Right atrium auricular region (tissue), 2 donors: ENCODE data around the gene ADPRS. TPM values are rescaled to one million over a fixed set of nuclear protein-coding genes. Genes with fewer than 3 reads are reported as not detected.

Experiments used
- DNase-seq: peaks from one replicate; pipeline ENCODE4 v3.0.0-alpha.2; 2019; ENCODE audit warnings: low spot score
- H3K27ac ChIP-seq, 2 donors: fragments of 200-600 bp; sonication (generic); 1 replicate in 1 of 2; 2 replicates in 1 of 2; pipeline ENCODE4 v1.5.1; 2016 to 2019
- H3K27me3 ChIP-seq, 2 donors: fragments of 200-600 bp; sonication (generic); one replicate each; pipeline versions ENCODE4 v1.5.1 to v1.6.0; 2017 to 2019
- H3K36me3 ChIP-seq: fragments of 200-600 bp; sonication (generic); one replicate; pipeline ENCODE4 v1.5.1; 2016
- H3K4me1 ChIP-seq, 2 donors: fragments of 200-600 bp; sonication (generic); one replicate each; pipeline versions ENCODE4 v1.5.1 to v1.6.0; 2017 to 2019
- H3K4me3 ChIP-seq, 2 donors: fragments of 200-600 bp; sonication (generic); 1 replicate in 1 of 2; 2 replicates in 1 of 2; pipeline ENCODE4 v1.5.1; 2017 to 2019; ENCODE audit warnings: mild to moderate bottlenecking in 1 of 2, moderate library complexity in 1 of 2
- H3K9me3 ChIP-seq, 2 donors: fragments of 200-600 bp; sonication (generic); one replicate each; pipeline ENCODE4 v1.5.1; 2019
- total RNA-seq, 2 donors: library from RNA; depleted of rRNA; stranded (reverse); fragments of >200 nt; gene quantifications; one replicate each; pipeline ENCODE4 v1.1.0, GENCODE V29; 2016
- TF ChIP-seq, protein P1 (sequence below), 2 donors: fragments of 200-600 bp; sonication (generic); IDR thresholded peaks; one replicate each; pipeline ENCODE4 v1.5.1; 2019; ENCODE audit warnings: antibody characterized with exemption in 2 of 2

ADPRS gene
- total RNA-seq, 2 donors from 2014 or later: 24.3 to 25.6 TPM

DNA sequence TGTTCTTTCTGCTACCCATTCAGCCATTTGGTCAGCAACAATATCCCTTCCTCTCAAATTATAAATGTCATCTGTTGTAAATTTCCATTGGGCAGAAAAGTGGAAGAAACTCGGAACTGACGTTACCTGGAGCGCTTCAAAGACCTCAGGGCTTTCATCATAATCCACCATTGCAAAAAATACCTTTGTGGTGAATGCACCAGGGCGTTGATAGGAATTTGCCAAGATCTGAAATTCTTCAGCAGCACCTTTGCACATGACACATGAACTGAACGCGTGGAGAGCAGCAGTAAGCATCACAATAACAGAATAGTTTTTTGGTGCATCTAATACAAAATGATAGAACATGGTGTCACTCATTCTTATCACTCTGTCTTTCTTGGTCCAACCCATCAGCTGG, 7.9 kb upstream of the ADPRS start:
- no peaks in the 10 kb centered on the region for H3K36me3 ChIP-seq
- H3K27me3 ChIP-seq: no peaks in the 10 kb centered on the region
- no peak overlapping the region for H3K27ac ChIP-seq
- TF ChIP-seq, protein P1, sequence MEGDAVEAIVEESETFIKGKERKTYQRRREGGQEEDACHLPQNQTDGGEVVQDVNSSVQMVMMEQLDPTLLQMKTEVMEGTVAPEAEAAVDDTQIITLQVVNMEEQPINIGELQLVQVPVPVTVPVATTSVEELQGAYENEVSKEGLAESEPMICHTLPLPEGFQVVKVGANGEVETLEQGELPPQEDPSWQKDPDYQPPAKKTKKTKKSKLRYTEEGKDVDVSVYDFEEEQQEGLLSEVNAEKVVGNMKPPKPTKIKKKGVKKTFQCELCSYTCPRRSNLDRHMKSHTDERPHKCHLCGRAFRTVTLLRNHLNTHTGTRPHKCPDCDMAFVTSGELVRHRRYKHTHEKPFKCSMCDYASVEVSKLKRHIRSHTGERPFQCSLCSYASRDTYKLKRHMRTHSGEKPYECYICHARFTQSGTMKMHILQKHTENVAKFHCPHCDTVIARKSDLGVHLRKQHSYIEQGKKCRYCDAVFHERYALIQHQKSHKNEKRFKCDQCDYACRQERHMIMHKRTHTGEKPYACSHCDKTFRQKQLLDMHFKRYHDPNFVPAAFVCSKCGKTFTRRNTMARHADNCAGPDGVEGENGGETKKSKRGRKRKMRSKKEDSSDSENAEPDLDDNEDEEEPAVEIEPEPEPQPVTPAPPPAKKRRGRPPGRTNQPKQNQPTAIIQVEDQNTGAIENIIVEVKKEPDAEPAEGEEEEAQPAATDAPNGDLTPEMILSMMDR (IDR thresholded peaks at IDR 0.05): no peak
- peaks cover 0 to 14% of the 10 kb centered on the region in 2 donors for H3K4me1 ChIP-seq
- no peak overlapping the region for H3K4me3 ChIP-seq
- no peak for DNase-seq
- H3K9me3 ChIP-seq: no peaks in the 10 kb centered on the region

DNA sequence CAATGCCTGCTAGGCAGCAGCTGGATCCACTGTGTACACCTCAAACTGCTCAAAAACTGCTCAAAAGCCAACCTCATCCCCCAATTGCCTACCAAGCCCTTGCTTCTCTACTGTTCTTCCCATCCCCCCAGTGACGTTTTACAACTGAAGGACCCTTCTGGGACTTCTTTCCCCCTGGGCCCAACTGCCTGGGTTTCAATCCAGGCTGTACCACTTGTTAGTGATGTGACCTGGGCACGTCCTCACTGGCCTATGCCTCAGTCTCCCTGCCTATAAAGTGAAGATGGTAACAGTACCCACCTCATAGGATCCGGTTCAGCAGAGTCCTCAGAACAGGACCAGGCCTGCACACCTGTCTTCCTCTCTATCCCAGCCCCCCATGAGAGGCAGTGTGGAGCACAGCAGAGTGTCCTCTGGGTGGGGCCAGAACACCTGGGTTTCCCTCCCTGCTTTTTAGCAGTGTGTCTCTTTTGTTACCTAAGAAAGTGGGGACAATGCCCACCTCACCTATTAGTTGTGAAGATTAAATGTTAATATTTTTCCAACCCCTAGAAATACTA, 6.7 kb upstream of the ADPRS start:
- TF ChIP-seq, protein P1 (IDR thresholded peaks at IDR 0.05): no peak
- Histone ChIP-seq H3K4me1 (peaks cover 0 to 14% of the 10 kb centered on the region in 2 donors), H3K4me3 (no peak overlapping the region), H3K9me3 (no peaks in the 10 kb centered on the region), H3K27ac (no peak overlapping the region), H3K36me3 (no peaks in the 10 kb centered on the region), H3K27me3 (no peaks in the 10 kb centered on the region)
- peak; percentile 54 for DNase-seq

DNA sequence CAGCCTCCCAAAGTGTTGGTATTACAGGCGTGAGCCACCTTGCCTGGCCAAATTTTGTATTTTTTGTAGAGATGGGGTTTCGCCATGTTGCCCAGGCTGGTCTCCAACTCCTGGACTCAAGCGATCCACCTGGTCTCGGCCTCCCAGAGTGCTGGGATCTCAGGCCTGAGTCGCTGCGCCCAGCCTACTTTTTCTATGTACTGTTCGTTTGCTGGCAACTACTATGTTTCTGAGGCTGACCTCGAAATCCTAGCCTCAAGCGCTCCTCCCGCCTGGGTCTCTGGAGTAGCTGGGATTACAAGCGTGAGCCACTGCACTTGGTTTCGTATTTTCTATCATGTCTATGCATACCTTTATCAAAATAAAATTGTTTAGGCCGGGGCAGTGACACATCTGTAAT, 5.5 kb upstream of the ADPRS start:
- Histone ChIP-seq H3K27me3 (no peaks in the 10 kb centered on the region), H3K9me3 (no peaks in the 10 kb centered on the region), H3K4me1 (peaks cover 0 to 18% of the 10 kb centered on the region in 2 donors), H3K4me3 (no peak overlapping the region), H3K27ac (no peak overlapping the region), H3K36me3 (no peaks in the 10 kb centered on the region)
- TF ChIP-seq, protein P1 (IDR thresholded peaks at IDR 0.05): no peak
- peak; percentile 52 for DNase-seq

DNA sequence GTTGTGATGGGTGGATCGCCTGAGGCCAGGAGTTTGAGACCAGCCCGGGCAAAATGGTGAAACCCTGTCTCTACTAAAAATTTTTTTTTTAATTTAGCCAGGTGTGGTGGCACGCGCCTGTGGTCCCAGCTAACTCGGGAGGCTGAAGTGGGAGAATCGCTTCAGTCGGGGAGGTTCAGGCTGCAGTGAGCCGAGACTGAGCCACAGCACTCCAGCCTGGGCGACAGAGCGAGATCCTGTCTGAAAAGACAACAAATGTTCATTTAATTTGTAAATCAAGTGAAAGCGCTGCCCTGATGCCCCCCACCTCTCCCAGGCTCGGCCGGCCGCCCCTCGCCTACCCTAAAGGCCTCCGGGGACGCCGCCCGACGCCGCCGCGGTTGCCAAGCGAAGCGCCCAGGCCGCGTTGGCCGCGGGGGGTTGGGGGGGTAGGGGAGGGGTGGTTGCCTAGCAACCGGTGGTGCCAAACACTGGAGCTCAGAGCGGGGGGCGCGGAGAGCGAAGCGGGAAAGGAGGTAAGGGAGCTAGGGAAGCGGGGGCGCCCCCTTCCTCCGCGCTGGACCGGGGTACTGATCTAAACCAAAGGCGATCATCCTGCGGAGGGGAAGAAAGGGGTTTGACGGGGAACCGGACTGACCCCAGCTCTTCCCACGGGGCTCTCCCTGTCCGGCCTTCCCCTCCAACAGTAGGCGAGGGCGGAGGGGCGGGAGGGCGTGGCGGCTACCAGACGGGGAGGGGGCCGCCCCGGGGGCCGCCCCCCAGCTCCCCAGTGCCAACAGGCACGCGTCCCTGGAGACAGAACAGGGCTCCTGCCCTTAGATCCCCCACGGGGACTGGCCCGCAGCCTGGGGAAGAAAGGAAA, 4.8 kb upstream of the ADPRS start, which contains the start of gene TEKT2:
TSS of gene TEKT2 (plus strand) at position 460 of the 862 bp plus-strand sequence. CDS start 828 bp downstream, outside the sequence.
- peaks cover 0 to 22% of the 10 kb centered on the region in 2 donors for H3K4me1 ChIP-seq
- H3K9me3 ChIP-seq: no peaks in the 10 kb centered on the region
- H3K27ac ChIP-seq: no peak within 1 kb of the TSS
- no peaks in the 10 kb centered on the region for H3K27me3 ChIP-seq
- H3K36me3 ChIP-seq: no peaks in the 10 kb centered on the region
- peak; percentile 57 for DNase-seq
- H3K4me3 ChIP-seq: peak within 1 kb of the TSS; percentile 46 to 58
- TF ChIP-seq, protein P1 (IDR thresholded peaks at IDR 0.05): no peak

DNA sequence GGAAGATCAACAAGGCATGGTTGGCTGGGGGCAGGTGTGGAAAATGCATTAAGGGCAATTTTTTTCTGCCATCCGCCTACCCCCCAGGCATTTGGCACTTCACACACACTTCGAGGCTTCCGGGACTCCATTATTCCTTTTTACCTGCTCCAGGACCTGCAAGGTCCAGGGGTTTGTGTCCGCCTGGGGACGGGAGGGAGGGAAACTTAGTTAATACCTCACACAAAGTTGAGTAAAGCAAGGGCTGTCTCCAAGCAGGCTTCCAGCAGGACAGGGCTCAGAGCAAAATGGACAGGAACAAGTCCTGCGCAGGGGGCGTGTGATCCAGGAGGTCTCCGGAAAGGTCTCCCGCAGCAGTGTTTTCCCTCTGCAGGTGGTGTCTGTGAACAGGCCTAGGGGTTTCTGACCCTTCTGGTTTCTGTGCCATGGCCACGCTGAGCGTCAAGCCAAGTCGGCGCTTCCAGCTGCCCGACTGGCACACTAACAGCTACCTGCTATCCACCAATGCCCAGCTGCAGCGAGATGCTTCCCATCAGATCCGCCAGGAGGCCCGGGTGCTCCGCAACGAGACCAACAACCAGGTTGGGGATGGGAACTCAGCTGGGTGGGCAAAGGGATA, 4.1 kb upstream of the ADPRS start:
- H3K27me3 ChIP-seq: no peaks in the 10 kb centered on the region
- no peak overlapping the region for H3K27ac ChIP-seq
- peak; percentile 57 for DNase-seq
- H3K9me3 ChIP-seq: no peaks in the 10 kb centered on the region
- TF ChIP-seq, protein P1 (IDR thresholded peaks at IDR 0.05): no peak
- peak overlapping the region; percentile 46 to 58 for H3K4me3 ChIP-seq
- H3K4me1 ChIP-seq: peaks cover 0 to 27% of the 10 kb centered on the region in 2 donors
- no peaks in the 10 kb centered on the region for H3K36me3 ChIP-seq
